HG03064 (cell line): ENCODE data around the gene CCDC78.
A peak's percentile ranks its signal among the peaks of the same experiment; 100 is the strongest.
"Not testable (repeated sequence)": the region's sequence is repeated elsewhere in the genome, so short reads cannot be mapped to it uniquely, and the experiment has no call there.

Experiments
- ATAC-seq: cut with Tn5 transposase; IDR thresholded peaks from one replicate; pipeline ENCODE4 v1.9.1; 2021; ENCODE audit warnings: low read depth; ENCODE audit not compliant: unreplicated experiment

CCDC78 gene

GRCh38 chr16:700684-701584 lies 25.3 kb downstream of the CCDC78 start:
- no peak for ATAC-seq

GRCh38 chr16:698911-699671 lies 27.2 kb downstream of the CCDC78 start:
- no peak for ATAC-seq

GRCh38 chr16:695355-696089 lies 30.7 kb downstream of the CCDC78 start:
- ATAC-seq, result no peak

- ATAC-seq, result no peak
Observed at GRCh38 chr16:694863-695354, 31.3 kb downstream of the CCDC78 start.

- no peak for ATAC-seq
Observed at GRCh38 chr16:694187-694862, 31.9 kb downstream of the CCDC78 start.

GRCh38 chr16:693766-694165 lies 32.5 kb downstream of the CCDC78 start:
- no peak for ATAC-seq

GRCh38 chr16:693364-693763 lies 32.9 kb downstream of the CCDC78 start:
- no peak for ATAC-seq

GRCh38 chr16:692356-693108 lies 33.7 kb downstream of the CCDC78 start:
- ATAC-seq, result no peak

- ATAC-seq, result not testable (repeated sequence)
Observed at GRCh38 chr16:691242-691641, 35.0 kb downstream of the CCDC78 start.

- ATAC-seq, result no peak
Observed at GRCh38 chr16:689175-689897, 36.9 kb downstream of the CCDC78 start.

GRCh38 chr16:687499-687898 lies 38.7 kb downstream of the CCDC78 start:
- ATAC-seq, result no peak

GRCh38 chr16:686459-687260 lies 39.6 kb downstream of the CCDC78 start:
- no peak for ATAC-seq

GRCh38 chr16:685967-686366 lies 40.3 kb downstream of the CCDC78 start:
- no peak for ATAC-seq

GRCh38 chr16:684961-685696 lies 41.1 kb downstream of the CCDC78 start:
- ATAC-seq, result no peak

- ATAC-seq, result peak; percentile 42
Observed at GRCh38 chr16:684071-684794, 42.0 kb downstream of the CCDC78 start, which contains the start of gene JMJD8. JMJD8 (minus strand) TSS chr16:684334; CDS start chr16:684319, 15 bp downstream.

- ATAC-seq, result peak; percentile 1
Observed at GRCh38 chr16:683396-684070, 42.7 kb downstream of the CCDC78 start.
